ENCODE measurements around the gene SLA2.

GRCh38 chr20:36658300-36658699, 12.3 kb upstream of the SLA2 start:
- TF ChIP-seq POLR2AphosphoS5 (IDR thresholded peaks at IDR 0.05; ENCODE audit: low read depth, low read length) (no peak), POLR2A (IDR thresholded peaks at IDR 0.05; ENCODE audit: low read depth, low read length) (no peak), PAX5 (IDR thresholded peaks at IDR 0.05; ENCODE audit: insufficient read depth, low read length, severe bottlenecking) (no peak), POU2F2 (IDR thresholded peaks at IDR 0.05; ENCODE audit: low read depth, low read length) (no peak)
